Body of pancreas (tissue), 4 donors: Measurements from ENCODE around the gene ARHGAP26.

ENCODE experiments used
- POLR2A ChIP-seq, 3 donors: fragments of 450-650 bp; IDR thresholded peaks; one replicate each; pipeline ENCODE4 v1.6.1; 2016; ENCODE audit warnings: antibody characterized with exemption in 3 of 3, mild to moderate bottlenecking in 2 of 3
- TF ChIP-seq, protein P1 (sequence below), 7 experiments: fragments of 450-650 bp in 4 of 7; fragments of 200-600 bp in 3 of 7; sonication (generic) in 3 of 7; IDR thresholded peaks; one replicate each; pipeline ENCODE4 v1.5.1; 2016 to 2019; ENCODE audit warnings: antibody characterized with exemption in 7 of 7

DNA sequence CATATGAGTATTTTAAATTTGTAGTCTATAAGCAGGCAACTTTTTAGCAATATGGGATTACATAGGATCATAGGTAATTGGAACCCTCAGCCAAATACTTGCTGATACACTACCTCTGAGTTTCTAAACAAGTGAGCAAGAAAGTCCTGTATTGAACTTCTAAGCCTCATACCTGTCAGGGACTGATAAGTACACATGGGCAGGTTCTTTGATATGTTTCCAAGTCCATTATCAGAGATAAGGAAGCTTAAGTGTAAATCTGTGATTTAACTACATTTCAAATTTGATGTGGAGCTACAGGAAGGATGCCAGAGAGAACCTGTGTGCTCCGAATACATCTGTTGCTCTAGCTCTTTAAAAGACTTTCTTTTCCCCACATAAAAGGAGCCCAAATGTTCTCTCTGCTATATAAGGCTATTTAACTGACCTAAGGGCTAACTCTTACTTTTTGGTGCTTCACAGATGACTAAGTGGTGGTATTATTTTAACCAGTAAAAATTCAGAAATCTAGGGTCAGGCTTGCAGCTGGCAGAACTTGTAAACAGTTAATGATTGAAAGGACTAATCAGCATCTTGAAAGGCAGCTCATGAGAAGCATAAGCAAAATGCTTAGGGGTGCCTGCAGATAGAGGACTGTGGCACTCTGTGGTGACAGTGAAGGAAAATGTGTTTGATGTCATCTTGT is 404.7 kb downstream of the ARHGAP26 start:
- TF ChIP-seq, protein P1, sequence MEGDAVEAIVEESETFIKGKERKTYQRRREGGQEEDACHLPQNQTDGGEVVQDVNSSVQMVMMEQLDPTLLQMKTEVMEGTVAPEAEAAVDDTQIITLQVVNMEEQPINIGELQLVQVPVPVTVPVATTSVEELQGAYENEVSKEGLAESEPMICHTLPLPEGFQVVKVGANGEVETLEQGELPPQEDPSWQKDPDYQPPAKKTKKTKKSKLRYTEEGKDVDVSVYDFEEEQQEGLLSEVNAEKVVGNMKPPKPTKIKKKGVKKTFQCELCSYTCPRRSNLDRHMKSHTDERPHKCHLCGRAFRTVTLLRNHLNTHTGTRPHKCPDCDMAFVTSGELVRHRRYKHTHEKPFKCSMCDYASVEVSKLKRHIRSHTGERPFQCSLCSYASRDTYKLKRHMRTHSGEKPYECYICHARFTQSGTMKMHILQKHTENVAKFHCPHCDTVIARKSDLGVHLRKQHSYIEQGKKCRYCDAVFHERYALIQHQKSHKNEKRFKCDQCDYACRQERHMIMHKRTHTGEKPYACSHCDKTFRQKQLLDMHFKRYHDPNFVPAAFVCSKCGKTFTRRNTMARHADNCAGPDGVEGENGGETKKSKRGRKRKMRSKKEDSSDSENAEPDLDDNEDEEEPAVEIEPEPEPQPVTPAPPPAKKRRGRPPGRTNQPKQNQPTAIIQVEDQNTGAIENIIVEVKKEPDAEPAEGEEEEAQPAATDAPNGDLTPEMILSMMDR (IDR thresholded peaks at IDR 0.05), result no peak
- TF ChIP-seq POLR2A (IDR thresholded peaks at IDR 0.05), result no peak
